GM12878 (cell line): Measurements from ENCODE around the gene CITED2. TPM values are rescaled to one million over a fixed set of nuclear protein-coding genes. Genes with fewer than 3 reads are reported as not detected.

Source experiments
- ATF2 ChIP-seq: IDR thresholded peaks from 2 replicates; pipeline ENCODE4 v1.6.1; 2012; ENCODE audit warnings: low read length, inconsistent platforms
- CEBPZ ChIP-seq: fragments of 150-350 bp; IDR thresholded peaks from 2 replicates; pipeline ENCODE4 v1.6.1; 2016; ENCODE audit warnings: low read depth, low read length
- CTCF ChIP-seq, 3 experiments: IDR thresholded peaks in 2 of 3; conservative IDR thresholded peaks in 1 of 3; 2 replicates each; pipeline ENCODE4 v1.5.1; 2011; ENCODE audit warnings: low read depth in 3 of 3, low read length in 3 of 3, mild to moderate bottlenecking in 3 of 3, control low read depth in 2 of 3, moderate library complexity in 2 of 3, inconsistent platforms in 1 of 3, mixed read lengths in 1 of 3; ENCODE audit not compliant: control insufficient read depth in 2 of 3, insufficient read depth in 1 of 3; ENCODE audit errors: extremely low read depth in 1 of 3
- FOXM1 ChIP-seq: IDR thresholded peaks from 2 replicates; pipeline ENCODE4 v1.6.1; 2012; ENCODE audit warnings: low read depth, mild to moderate bottlenecking, inconsistent platforms, low read length, moderate library complexity
- MTA2 ChIP-seq: fragments of 450-650 bp; IDR thresholded peaks from 2 replicates; pipeline ENCODE4 v1.6.1; 2016; ENCODE audit warnings: low read depth, mild to moderate bottlenecking, moderate library complexity
- RAD21 ChIP-seq: IDR thresholded peaks from 2 replicates; pipeline ENCODE4 v1.6.1; 2011; ENCODE audit warnings: mild to moderate bottlenecking, low read depth, low read length, moderate library complexity; ENCODE audit not compliant: insufficient read depth
- RUNX3 ChIP-seq: IDR thresholded peaks from 2 replicates; pipeline ENCODE4 v1.6.1; 2012; ENCODE audit warnings: low read length, inconsistent platforms
- SKIL ChIP-seq: fragments of 450-650 bp; IDR thresholded peaks from 2 replicates; pipeline ENCODE4 v1.6.1; 2017; ENCODE audit warnings: mild to moderate bottlenecking, low read depth, inconsistent platforms; ENCODE audit not compliant: poor library complexity, severe bottlenecking
- SUPT20H ChIP-seq: IDR thresholded peaks from 2 replicates; pipeline ENCODE4 v1.6.1; 2011; ENCODE audit warnings: low read depth, mild to moderate bottlenecking, low read length, moderate library complexity, borderline replicate concordance; ENCODE audit not compliant: control insufficient read depth
- SUZ12 ChIP-seq: fragments of 200-600 bp; sonication (generic); IDR thresholded peaks from one replicate; pipeline ENCODE4 v1.6.1; 2018; ENCODE audit warnings: antibody characterized with exemption, mild to moderate bottlenecking; ENCODE audit not compliant: unreplicated experiment
- ZNF207 ChIP-seq: fragments of 450-650 bp; IDR thresholded peaks from 2 replicates; pipeline ENCODE4 v1.6.1; 2014; ENCODE audit warnings: antibody characterized with exemption, mild to moderate bottlenecking, borderline replicate concordance
- ZNF24 ChIP-seq: fragments of 450-650 bp; IDR thresholded peaks from 2 replicates; pipeline ENCODE4 v1.6.1; 2017; ENCODE audit warnings: antibody characterized with exemption, mild to moderate bottlenecking
- ZNF687 ChIP-seq: fragments of 450-650 bp; IDR thresholded peaks from 2 replicates; pipeline ENCODE4 v1.6.1; 2017; ENCODE audit warnings: mild to moderate bottlenecking, moderate library complexity
- polyA plus RNA-seq, 11 experiments: library from polyadenylated mRNA; depleted of rRNA in 4 of 11; unstranded in 6 of 11; stranded (reverse) in 5 of 11; fragments of >200 nt; fragmentation: Nextera tagmentation in 4 of 11; fragmentation: Illumina TruSeq in 1 of 11; extraction: Ambion mirVana in 4 of 11; extraction: Trizol in 1 of 11; gene quantifications; 1 replicate in 1 of 11; 2 replicates in 10 of 11; pipeline versions ENCODE4 v1.2.1 to v1.2.3, GENCODE V29; 2011 to 2016; ENCODE audit warnings: inconsistent platforms in 2 of 11, missing spikeins in 2 of 11, low read depth in 1 of 11
- total RNA-seq, 4 experiments: library from RNA; depleted of rRNA in 3 of 4; stranded (reverse); fragments of >200 nt in 3 of 4; fragmentation: Illumina TruSeq in 1 of 4; extraction: Trizol in 1 of 4; gene quantifications; 2 replicates each; pipeline versions ENCODE4 v1.2.1 to v1.2.3, GENCODE V29; 2013 to 2021

The CITED2 gene
- total and polyA plus RNA-seq, 10 of the 15 experiments (the other 5 are each of a cell fraction or from before 2014, with no cell fraction given) = 0.08 to 20.0 (median 7.3) TPM

GRCh38 chr6:139373154-139373927 is 1.1 kb downstream of the CITED2 start (continued):
- no peak for TF ChIP-seq SUPT20H
- TF ChIP-seq ZNF24 = peak; percentile 76
- TF ChIP-seq FOXM1 = no peak
- no peak for TF ChIP-seq SKIL
- peak; percentile 73 for TF ChIP-seq ZNF207
- peak; percentile 68 for TF ChIP-seq ZNF687
- no peak for TF ChIP-seq CEBPZ
- no peak for TF ChIP-seq MTA2
- TF ChIP-seq CTCF (IDR thresholded peaks at IDR 0.05 in 2 of 3, conservative IDR thresholded peaks at IDR 0.05 in 1 of 3; ENCODE audit: control insufficient read depth in 2 of 3, extremely low read depth in 1 of 3, insufficient read depth in 1 of 3, low read depth in 3 of 3, low read length in 3 of 3) = peak; percentile 48 to 63 (median 50); a peak in 5 of 6 replicates
- no peak for TF ChIP-seq SUZ12
- no peak for TF ChIP-seq ATF2
- peak; percentile 47; the same call in 1 of the 2 replicates for TF ChIP-seq RAD21
- 0 out of 2 replicates have a peak, but pooled peaks have one; percentile 4 for TF ChIP-seq RUNX3
